HFF-Myc (cell line): Measurements from ENCODE around the gene GALNT13.

Experiments used
- DNase-seq: peaks from one replicate; pipeline ENCODE4 v3.0.0-alpha.2; 2011; ENCODE audit warnings: low read depth; ENCODE audit errors: extremely low read depth
- H3K4me3 ChIP-seq: replicated peaks from 2 replicates; pipeline ENCODE4 v1.5.1; 2011; ENCODE audit warnings: low read depth, mild to moderate bottlenecking, control low read depth, low read length
- TF ChIP-seq, protein P1 (sequence below): IDR thresholded peaks from 2 replicates; pipeline ENCODE4 v1.5.1; 2012; ENCODE audit warnings: mild to moderate bottlenecking, low read depth, low read length, control low read depth; ENCODE audit errors: missing control alignments

The GALNT13 gene

DNA sequence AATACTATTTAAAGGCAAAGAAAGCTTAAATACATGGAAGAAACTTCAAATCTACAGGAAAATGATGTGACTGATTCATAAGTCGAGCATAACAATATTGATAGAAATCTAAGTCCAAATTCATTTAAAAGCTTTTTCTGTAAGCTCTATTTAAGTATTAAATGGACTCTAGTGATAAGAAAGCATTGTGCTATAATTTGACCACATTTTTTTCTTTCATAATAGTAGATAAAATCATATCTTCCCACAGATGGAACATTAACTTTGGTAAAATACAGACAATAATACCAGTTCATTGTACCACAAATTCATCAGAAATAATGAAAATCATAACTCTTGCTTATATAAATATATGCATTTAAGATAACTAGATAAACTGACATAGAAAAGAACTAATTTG lies 366.5 kb downstream of the GALNT13 start:
- H3K4me3 ChIP-seq = no peak overlapping the region
- TF ChIP-seq, protein P1, sequence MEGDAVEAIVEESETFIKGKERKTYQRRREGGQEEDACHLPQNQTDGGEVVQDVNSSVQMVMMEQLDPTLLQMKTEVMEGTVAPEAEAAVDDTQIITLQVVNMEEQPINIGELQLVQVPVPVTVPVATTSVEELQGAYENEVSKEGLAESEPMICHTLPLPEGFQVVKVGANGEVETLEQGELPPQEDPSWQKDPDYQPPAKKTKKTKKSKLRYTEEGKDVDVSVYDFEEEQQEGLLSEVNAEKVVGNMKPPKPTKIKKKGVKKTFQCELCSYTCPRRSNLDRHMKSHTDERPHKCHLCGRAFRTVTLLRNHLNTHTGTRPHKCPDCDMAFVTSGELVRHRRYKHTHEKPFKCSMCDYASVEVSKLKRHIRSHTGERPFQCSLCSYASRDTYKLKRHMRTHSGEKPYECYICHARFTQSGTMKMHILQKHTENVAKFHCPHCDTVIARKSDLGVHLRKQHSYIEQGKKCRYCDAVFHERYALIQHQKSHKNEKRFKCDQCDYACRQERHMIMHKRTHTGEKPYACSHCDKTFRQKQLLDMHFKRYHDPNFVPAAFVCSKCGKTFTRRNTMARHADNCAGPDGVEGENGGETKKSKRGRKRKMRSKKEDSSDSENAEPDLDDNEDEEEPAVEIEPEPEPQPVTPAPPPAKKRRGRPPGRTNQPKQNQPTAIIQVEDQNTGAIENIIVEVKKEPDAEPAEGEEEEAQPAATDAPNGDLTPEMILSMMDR = no peak
- no peak for DNase-seq

DNA sequence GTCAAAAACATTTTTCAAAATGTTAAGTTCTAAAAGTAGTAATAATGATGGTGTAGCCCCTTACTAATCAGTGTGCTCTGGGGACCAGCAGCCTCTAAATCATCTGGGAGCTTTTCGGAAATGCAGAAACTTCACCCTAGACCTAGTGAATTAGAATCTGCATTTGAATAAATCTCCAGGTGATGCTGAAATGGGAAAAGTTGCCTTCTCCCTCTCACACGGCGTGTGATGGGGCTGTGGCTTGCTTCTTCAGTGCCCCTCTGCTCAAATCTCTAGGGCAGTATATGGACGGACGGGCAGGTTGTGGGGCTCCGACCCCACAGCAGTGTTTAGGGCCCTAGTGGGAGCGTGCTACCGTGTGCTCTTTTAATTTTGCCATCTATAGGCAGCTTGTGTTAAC lies 368.6 kb downstream of the GALNT13 start:
- TF ChIP-seq, protein P1 = no peak
- no peak for DNase-seq
- no peak overlapping the region for H3K4me3 ChIP-seq

DNA sequence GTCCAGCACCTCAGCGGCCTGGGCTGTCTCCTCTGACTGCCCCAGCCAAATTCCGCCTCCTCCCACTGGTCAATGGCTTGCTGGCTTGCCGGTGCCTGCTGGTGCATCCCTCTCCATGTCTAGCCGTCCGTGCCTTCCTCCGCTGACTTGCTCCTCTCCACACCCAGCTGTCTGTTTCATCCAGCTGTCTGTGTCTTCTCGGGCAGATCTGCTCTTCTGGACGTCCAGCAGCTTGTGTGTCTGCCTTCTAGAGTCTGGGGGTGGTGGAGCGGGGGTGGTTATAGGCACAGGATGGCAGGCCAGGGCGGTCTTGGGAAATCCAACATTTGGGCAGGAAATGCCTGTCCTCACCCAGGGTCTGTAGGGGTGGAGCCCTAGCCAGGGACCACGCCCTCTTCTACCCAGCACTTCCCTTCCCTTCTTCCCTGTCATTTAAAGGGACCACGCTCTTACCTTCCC lies 369.2 kb downstream of the GALNT13 start:
- H3K4me3 ChIP-seq = no peak overlapping the region
- TF ChIP-seq, protein P1 = no peak
- DNase-seq = no peak

DNA sequence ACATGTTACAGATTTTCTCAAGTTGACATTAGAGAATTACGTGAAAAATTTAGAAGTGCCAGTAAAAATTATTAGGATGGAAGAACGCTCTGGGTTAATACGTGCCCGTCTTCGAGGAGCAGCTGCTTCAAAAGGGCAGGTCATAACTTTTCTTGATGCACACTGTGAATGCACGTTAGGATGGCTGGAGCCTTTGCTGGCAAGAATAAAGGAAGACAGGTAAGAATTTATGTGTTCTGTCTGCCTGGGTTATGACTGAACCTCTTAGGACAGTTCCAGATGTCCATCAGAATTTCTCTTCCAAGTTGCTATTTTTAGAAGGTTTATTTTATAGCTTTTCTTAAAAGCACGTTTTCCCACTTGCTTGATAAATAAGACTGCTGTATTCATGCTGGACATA lies 371.0 kb downstream of the GALNT13 start:
- TF ChIP-seq, protein P1 = no peak
- H3K4me3 ChIP-seq = no peak overlapping the region
- no peak for DNase-seq

DNA sequence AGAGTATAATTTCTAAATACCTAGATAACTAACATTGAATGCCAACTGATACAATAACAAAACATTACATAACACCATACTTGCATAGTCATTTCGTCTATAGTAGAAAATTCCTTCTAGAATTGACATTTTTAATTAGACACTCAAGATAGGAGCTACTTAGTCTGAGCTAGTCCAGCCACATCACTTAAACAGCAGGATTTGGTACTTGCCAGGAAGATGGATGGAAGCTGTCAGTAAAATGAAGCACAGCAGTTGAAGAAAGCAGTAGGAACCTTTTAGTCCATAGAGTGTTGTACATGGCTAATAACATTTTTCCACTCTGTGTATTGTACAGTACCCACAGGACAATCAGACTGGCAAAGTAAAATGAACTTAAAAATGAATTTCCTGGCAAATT lies 372.0 kb downstream of the GALNT13 start:
- no peak overlapping the region for H3K4me3 ChIP-seq
- TF ChIP-seq, protein P1 = no peak
- no peak for DNase-seq

DNA sequence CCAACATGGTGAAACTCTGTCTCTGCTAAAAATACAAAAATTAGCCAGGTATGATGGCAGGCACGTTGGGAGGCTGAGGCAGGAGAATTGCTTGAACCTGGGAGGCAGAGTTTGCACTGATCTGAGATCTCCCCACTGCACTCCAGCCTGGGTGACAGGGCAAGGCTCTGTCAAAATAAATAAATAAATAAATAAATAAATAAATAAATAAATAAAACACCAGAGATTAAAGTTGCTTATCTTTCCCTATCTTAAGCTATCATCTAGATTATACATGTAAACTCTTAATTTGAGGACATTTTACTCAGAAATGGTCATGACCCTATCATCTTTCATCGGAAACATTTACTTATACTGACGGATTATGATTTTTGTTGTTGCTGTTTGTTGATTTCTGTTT lies 373.2 kb downstream of the GALNT13 start:
- DNase-seq = no peak
- TF ChIP-seq, protein P1 = no peak
- H3K4me3 ChIP-seq = no peak overlapping the region

DNA sequence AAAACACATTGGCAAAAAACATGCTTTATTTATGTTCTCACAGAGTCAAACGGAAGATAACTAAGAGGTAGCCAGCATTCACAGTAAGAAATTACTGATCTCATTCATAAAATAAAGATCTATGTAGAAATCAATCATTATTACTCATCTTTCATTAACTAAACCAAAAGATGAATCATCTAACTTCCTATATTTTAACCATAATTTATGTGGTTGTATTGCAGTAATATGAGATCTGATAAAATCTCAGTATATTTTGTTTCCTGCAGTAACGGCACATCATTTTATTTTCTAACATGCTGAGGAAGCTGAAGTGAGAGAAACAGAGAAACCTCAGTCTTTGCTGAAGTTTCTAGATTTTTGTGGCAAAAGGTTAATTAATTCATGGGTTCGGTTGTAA lies 375.8 kb downstream of the GALNT13 start:
- no peak overlapping the region for H3K4me3 ChIP-seq
- DNase-seq = no peak
- TF ChIP-seq, protein P1 = no peak
